PC-9 (cell line): ENCODE results near the gene KRTAP6-3. TPM values are rescaled to one million over a fixed set of nuclear protein-coding genes. Genes with fewer than 3 reads are reported as not detected.

Experiments used
- Bru-seq: library from RNA; stranded (reverse); fragments of 400-500 nt; gene quantifications from one replicate; lab custom pipeline; 2021; lab: Mats Ljungman, UMichigan
- BruChase-seq, 2 experiments: library from RNA; stranded (reverse); fragments of 400-500 nt; gene quantifications; one replicate each; lab custom pipeline; 2021; lab: Mats Ljungman, UMichigan
- BruUV-seq: library from RNA; stranded (reverse); fragments of 400-500 nt; replicated peaks from 2 replicates; lab custom pipeline; 2021; lab: Mats Ljungman, UMichigan
- CTCF ChIA-PET: fragments of 300-600 bp; sonication (Branson Sonifier 250); formaldehyde crosslinking; loops from one replicate; lab custom pipeline; 2022; ENCODE audit warnings: antibody characterized with exemption; lab: Charles Lee
- POLR2A ChIA-PET: fragments of 300-600 bp; sonication (Branson Sonifier 250); formaldehyde crosslinking; loops from one replicate; lab custom pipeline; 2022; ENCODE audit warnings: antibody characterized with exemption; ENCODE audit not compliant: unreplicated experiment; lab: Charles Lee
- DNase-seq, 2 experiments: peaks; one replicate each; pipeline versions ENCODE4 v3.0.0 to v3.0.0-alpha.2; 2015 to 2022; ENCODE audit warnings: mixed read lengths in 1 of 2
- H2AFZ ChIP-seq: fragments of 200-600 bp; sonication (generic); 2 replicates; pipeline ENCODE4 v1.8.1; 2017; ENCODE audit warnings: antibody characterized with exemption
- H3F3A ChIP-seq: fragments of 200-600 bp; sonication (generic); 2 replicates; pipeline ENCODE4 v1.8.1; 2017; ENCODE audit warnings: antibody characterized with exemption, mild to moderate bottlenecking, low read depth; ENCODE audit not compliant: insufficient read depth
- H3K27ac ChIP-seq: fragments of 200-600 bp; sonication (generic); 2 replicates; pipeline ENCODE4 v1.6.1; 2016; ENCODE audit warnings: mixed run types
- H3K27me3 ChIP-seq: fragments of 200-600 bp; sonication (generic); 2 replicates; pipeline ENCODE4 v1.6.1; 2016; ENCODE audit warnings: low read depth, mixed run types; ENCODE audit not compliant: insufficient read depth
- H3K36me3 ChIP-seq: fragments of 200-600 bp; sonication (generic); 2 replicates; pipeline ENCODE4 v1.6.1; 2016; ENCODE audit warnings: low read depth, mixed run types
- H3K4me1 ChIP-seq: fragments of 200-600 bp; sonication (generic); replicated peaks from 2 replicates; pipeline ENCODE4 v1.6.1; 2016; ENCODE audit warnings: mixed run types; ENCODE audit not compliant: insufficient read depth
- H3K4me2 ChIP-seq: fragments of 200-600 bp; sonication (generic); 2 replicates; pipeline ENCODE4 v1.6.1; 2017; ENCODE audit warnings: mixed run types
- H3K4me3 ChIP-seq: fragments of 200-600 bp; sonication (generic); 2 replicates; pipeline ENCODE4 v1.6.1; 2016; ENCODE audit warnings: mixed run types
- H3K79me2 ChIP-seq: fragments of 200-600 bp; sonication (generic); 2 replicates; pipeline ENCODE4 v1.6.1; 2017; ENCODE audit warnings: low read depth, mixed run types
- H3K9me2 ChIP-seq: fragments of 200-600 bp; sonication (generic); 2 replicates; pipeline ENCODE4 v1.8.1; 2017; ENCODE audit warnings: mild to moderate bottlenecking; ENCODE audit not compliant: insufficient read depth
- H3K9me3 ChIP-seq: fragments of 200-600 bp; sonication (generic); 2 replicates; pipeline ENCODE4 v1.8.1; 2016; ENCODE audit warnings: low read depth; ENCODE audit not compliant: insufficient read depth
- H4K20me1 ChIP-seq: fragments of 200-600 bp; sonication (generic); 2 replicates; pipeline ENCODE4 v1.8.1; 2017; ENCODE audit not compliant: insufficient read depth
- CTCF ChIP-seq: fragments of 200-600 bp; sonication (generic); conservative IDR thresholded peaks from 2 replicates; pipeline ENCODE4 v1.6.1; 2017; ENCODE audit warnings: mixed run types, antibody characterized with exemption, mild to moderate bottlenecking, moderate library complexity
- EZH2 ChIP-seq: fragments of 200-600 bp; sonication (generic); IDR thresholded peaks from 2 replicates; pipeline ENCODE4 v1.8.0; 2017; ENCODE audit warnings: antibody characterized with exemption, low read depth
- intact Hi-C: fragments of 100-400 bp; cut with micrococcal nuclease; formaldehyde crosslinking; loops from one replicate; pipeline ENCODE4 v1.10.0; 2022; ENCODE audit not compliant: unreplicated experiment
- long read RNA-seq: library from polyadenylated mRNA; stranded (forward); transcript quantifications from one replicate; pipeline ENCODE4 v2.0.0, GENCODE V29; 2022
- total RNA-seq: library from RNA; stranded (reverse); gene quantifications from 2 replicates; pipeline ENCODE4 v1.2.3, GENCODE V29; 2021

The KRTAP6-3 gene
- not detected in 2 replicates for total RNA-seq
- Bru-seq, nascent RNA: not detected
- not detected for BruChase-seq, experiment 1, labeled RNA remaining after a 2-hour chase
- not detected for BruChase-seq, experiment 2, labeled RNA remaining after a 6-hour chase
- long read RNA-seq: 0 reads

GRCh38 chr21:30592140-30592539 lies at the start of gene KRTAP6-3:
TSS of gene KRTAP6-3 (plus strand) at chr21:30592440. CDS start at chr21:30592446, 6 bp downstream.
- no TSS peak for BruUV-seq
- no peaks in the 10 kb centered on the region for H3K9me3 ChIP-seq

GRCh38 chr21:30552782-30553181 lies 39.5 kb upstream of the KRTAP6-3 start:
- no peaks in the 10 kb centered on the region for H3K9me3 ChIP-seq
- no peaks in the 10 kb centered on the region for H3K9me2 ChIP-seq
- no peak overlapping the region for H3K4me2 ChIP-seq
- no TSS peak for BruUV-seq
- no peak overlapping the region for H3K4me3 ChIP-seq
- no peaks in the 10 kb centered on the region for H3K36me3 ChIP-seq
- POLR2A ChIA-PET: no interaction called here
- H3K4me1 ChIP-seq: no peaks in the 10 kb centered on the region
- no peaks in the 10 kb centered on the region for H3K79me2 ChIP-seq
- H3K27ac ChIP-seq: no peak overlapping the region
- intact Hi-C loops: no loop called here
- TF ChIP-seq EZH2 (no peak), CTCF (no peak)
- CTCF ChIA-PET: no interaction called here
- no peaks in the 10 kb centered on the region for H3F3A ChIP-seq
- H4K20me1 ChIP-seq: no peaks in the 10 kb centered on the region
- DNase-seq: no peak
- no peak overlapping the region for H2AFZ ChIP-seq
- no peaks in the 10 kb centered on the region for H3K27me3 ChIP-seq

More at GRCh38 chr21:30592140-30592539, at the start of gene KRTAP6-3:
- Histone ChIP-seq H3K27me3 (no peaks in the 10 kb centered on the region), H3K27ac (no peak within 1 kb of the TSS), H3K4me3 (no peak within 1 kb of the TSS), H4K20me1 (no peaks in the 10 kb centered on the region), H3K4me2 (no peak within 1 kb of the TSS), H3K36me3 (no peaks in the 10 kb centered on the region), H3K4me1 (no peaks in the 10 kb centered on the region), H3K79me2 (no peaks in the 10 kb centered on the region), H2AFZ (no peak within 1 kb of the TSS), H3K9me2 (no peaks in the 10 kb centered on the region), H3F3A (no peaks in the 10 kb centered on the region)
- POLR2A ChIA-PET: no interaction called here
- intact Hi-C loops: no loop called here
- TF ChIP-seq CTCF (no peak), EZH2 (no peak)
- no peak for DNase-seq
- CTCF ChIA-PET: no interaction called here

- Histone ChIP-seq H3K27me3 (no peaks in the 10 kb centered on the region), H3K27ac (no peak overlapping the region), H3F3A (no peaks in the 10 kb centered on the region), H3K9me2 (no peaks in the 10 kb centered on the region), H4K20me1 (no peaks in the 10 kb centered on the region), H3K4me3 (no peak overlapping the region), H3K4me2 (no peak overlapping the region), H3K4me1 (no peaks in the 10 kb centered on the region), H3K9me3 (no peaks in the 10 kb centered on the region), H3K79me2 (no peaks in the 10 kb centered on the region), H3K36me3 (no peaks in the 10 kb centered on the region), H2AFZ (no peak overlapping the region)
- TF ChIP-seq CTCF: no peak
- TF ChIP-seq EZH2: no peak
- POLR2A ChIA-PET: no interaction called here
- CTCF ChIA-PET: no interaction called here
- no peak for DNase-seq
- no TSS peak for BruUV-seq
- intact Hi-C loops: no loop called here
Measured at GRCh38 chr21:30555095-30555494, 37.1 kb upstream of the KRTAP6-3 start.
